K562 (cell line): ENCODE data around the gene ZNRF1. TPM values are rescaled to one million over a fixed set of nuclear protein-coding genes. Genes with fewer than 3 reads are reported as not detected.

Experiments
- ATAC-seq: fragments of 200-7000 bp; cut with Tn5 transposase; 3 replicates; pipeline ENCODE4 v1.9.1; 2020; ENCODE audit warnings: moderate library complexity
- BruUV-seq: library from RNA; stranded (reverse); fragments of 400-500 nt; replicated peaks from 2 replicates; lab custom pipeline; 2021; lab: Mats Ljungman, UMichigan
- CTCF ChIA-PET: fragments of 300-600 bp; formaldehyde crosslinking; extraction: SDS; loops from one replicate; lab custom pipeline; 2021; ENCODE audit warnings: low intra/inter-chr PET ratio; lab: Yijun Ruan, JAX
- POLR2A ChIA-PET: fragments of 300-600, 350-650 bp; sonication (Branson Sonifier 250); formaldehyde crosslinking; extraction: SDS; loops from one replicate; lab custom pipeline; 2021; ENCODE audit warnings: antibody characterized with exemption, inconsistent platforms; lab: Yijun Ruan, JAX
- DNase-seq, 4 experiments: peaks; one replicate each; pipeline versions ENCODE4 v3.0.0 to v3.0.0-alpha.2; 2011 to 2018; ENCODE audit warnings: low spot score in 3 of 4, mixed read lengths in 3 of 4; ENCODE audit errors: extremely low read depth in 1 of 4
- FAIRE-seq: peaks from 2 replicates; lab custom pipeline; 2011; peaks lifted over from hg19 to GRCh38; lab: Jason Lieb, UNC
- H2AFZ ChIP-seq: 2 replicates; pipeline ENCODE4 v1.6.0; 2011; ENCODE audit warnings: low read depth, low read length, control low read depth, inconsistent platforms
- H3K27ac ChIP-seq: fragments of 200-600 bp; 3 replicates; pipeline ENCODE4 v1.8.0; 2011; ENCODE audit warnings: low read depth, mild to moderate bottlenecking, control low read depth, inconsistent platforms, low read length, moderate library complexity, mixed read lengths; ENCODE audit errors: extremely low read depth
- H3K27me3 ChIP-seq, 2 experiments: fragments of 300-600 bp in 1 of 2; 2 replicates in 1 of 2; 3 replicates in 1 of 2; pipeline versions ENCODE4 v1.6.0 to v1.8.0; 2011; ENCODE audit warnings: inconsistent platforms in 2 of 2, low read length in 2 of 2, mild to moderate bottlenecking in 1 of 2, mixed read lengths in 1 of 2, moderate library complexity in 1 of 2; ENCODE audit not compliant: control insufficient read depth in 2 of 2, insufficient read depth in 2 of 2
- H3K36me3 ChIP-seq: fragments of 300-600 bp; 3 replicates; pipeline ENCODE4 v1.8.0; 2011; ENCODE audit warnings: mild to moderate bottlenecking, low read length, inconsistent platforms; ENCODE audit not compliant: control insufficient read depth, insufficient read depth
- H3K4me1 ChIP-seq, 2 experiments: fragments of 200-600 bp in 1 of 2; replicated peaks in 1 of 2; 2 replicates in 1 of 2; 3 replicates in 1 of 2; pipeline versions ENCODE4 v1.5.1 to v1.8.0; 2011; ENCODE audit warnings: inconsistent platforms in 2 of 2, low read length in 2 of 2, mild to moderate bottlenecking in 1 of 2, mixed read lengths in 1 of 2, moderate library complexity in 1 of 2; ENCODE audit not compliant: control insufficient read depth in 2 of 2, insufficient read depth in 2 of 2
- H3K4me2 ChIP-seq: 2 replicates; pipeline ENCODE4 v1.6.1; 2011; ENCODE audit warnings: low read length, control low read depth, inconsistent platforms, mixed read lengths; ENCODE audit not compliant: insufficient read depth
- H3K4me3 ChIP-seq: fragments of 200-600 bp; sonication (generic), shearing (Covaris generic); 2 replicates; pipeline ENCODE4 v1.5.1; 2016; ENCODE audit warnings: control low read depth, inconsistent platforms
- H3K79me2 ChIP-seq: fragments of 200-600 bp; 3 replicates; pipeline ENCODE4 v1.8.0; 2011; ENCODE audit warnings: low read length, inconsistent platforms; ENCODE audit not compliant: control insufficient read depth, insufficient read depth
- H3K9ac ChIP-seq, 2 experiments: 2 replicates each; pipeline versions ENCODE4 v1.6.0 to v1.6.1; 2011; ENCODE audit warnings: low read depth in 2 of 2, low read length in 2 of 2, control low read depth in 1 of 2, inconsistent platforms in 1 of 2, mild to moderate bottlenecking in 1 of 2, mixed read lengths in 1 of 2; ENCODE audit not compliant: insufficient read depth in 1 of 2
- H3K9me1 ChIP-seq: one replicate; pipeline ENCODE4 v1.6.0; 2011; ENCODE audit warnings: inconsistent platforms, mild to moderate bottlenecking, low read length, moderate library complexity; ENCODE audit not compliant: control insufficient read depth, insufficient read depth
- H3K9me3 ChIP-seq: replicated peaks from 2 replicates; pipeline ENCODE4 v1.5.1; 2011; ENCODE audit warnings: low read depth, low read length, inconsistent platforms; ENCODE audit not compliant: control insufficient read depth, insufficient read depth
- H4K20me1 ChIP-seq: replicated peaks from 2 replicates; pipeline ENCODE4 v1.6.1; 2011; ENCODE audit warnings: low read length, inconsistent platforms, mixed read lengths; ENCODE audit not compliant: control insufficient read depth, insufficient read depth
- E2F6 ChIP-seq, 2 experiments: IDR thresholded peaks; 2 replicates each; pipeline ENCODE4 v1.6.1; 2011; ENCODE audit warnings: borderline replicate concordance in 1 of 2, control low read depth in 1 of 2, low read depth in 1 of 2, low read length in 1 of 2, mild to moderate bottlenecking in 1 of 2, mixed read lengths in 1 of 2, moderate library complexity in 1 of 2; ENCODE audit not compliant: insufficient read depth in 1 of 2, insufficient read length in 1 of 2, poor library complexity in 1 of 2, severe bottlenecking in 1 of 2; ENCODE audit errors: extremely low read depth in 1 of 2
- FOXP4 ChIP-seq: sonication (generic); formaldehyde crosslinking; IDR thresholded peaks from 2 replicates; pipeline ENCODE4 v1.8.0; 2022; ENCODE audit warnings: mild to moderate bottlenecking, missing genetic modification reagents, borderline replicate concordance
- NELFE ChIP-seq: IDR thresholded peaks from 2 replicates; pipeline ENCODE4 v1.6.1; 2011; ENCODE audit warnings: mild to moderate bottlenecking; ENCODE audit not compliant: insufficient read depth, insufficient read length
- NR2C1 ChIP-seq, 2 experiments: fragments of 450-650 bp; IDR thresholded peaks; 2 replicates each; pipeline ENCODE4 v1.6.1; 2017; ENCODE audit warnings: mild to moderate bottlenecking in 2 of 2, antibody characterized with exemption in 1 of 2, inconsistent platforms in 1 of 2, missing compliant biosample characterization in 1 of 2, missing genetic modification characterization in 1 of 2
- PKNOX1 ChIP-seq: fragments of 450-650 bp; IDR thresholded peaks from 2 replicates; pipeline ENCODE4 v1.6.1; 2016
- SFPQ ChIP-seq: fragments of 200-400 bp; formaldehyde crosslinking; IDR thresholded peaks from 2 replicates; pipeline ENCODE4 v1.6.1; 2017; ENCODE audit warnings: mild to moderate bottlenecking, low read depth, low read length, moderate library complexity
- TAF7 ChIP-seq: fragments of 450-650 bp; IDR thresholded peaks from 2 replicates; pipeline ENCODE4 v1.6.1; 2016; ENCODE audit warnings: missing genetic modification characterization, missing compliant biosample characterization
- TCF7 ChIP-seq: sonication (generic); IDR thresholded peaks from 2 replicates; pipeline ENCODE4 v1.6.1; 2016; ENCODE audit warnings: antibody characterized with exemption, borderline replicate concordance
- ZNF165 ChIP-seq: fragments of 250-450 bp; sonication (Bioruptor Pico); IDR thresholded peaks from 2 replicates; pipeline ENCODE4 v1.4.0; 2020; ENCODE audit warnings: borderline replicate concordance
- ZNF445 ChIP-seq: fragments of 250-450 bp; sonication (Bioruptor Pico); IDR thresholded peaks from 2 replicates; pipeline ENCODE4 v1.4.0; 2020; ENCODE audit warnings: low read depth, mild to moderate bottlenecking, moderate library complexity
- ZNF512 ChIP-seq: IDR thresholded peaks from 2 replicates; pipeline ENCODE4 v1.6.1; 2016; ENCODE audit warnings: missing genetic modification characterization, missing compliant biosample characterization
- ZNF77 ChIP-seq: fragments of 250-450 bp; sonication (Bioruptor Pico); IDR thresholded peaks from 2 replicates; pipeline ENCODE4 v1.5.0; 2020
- WGBS: fragments of 100-300 bp; shearing (Covaris generic); methylation state at CpG from one replicate; pipeline ENCODE4 v1.1.6; 2016; ENCODE audit warnings: low coverage, mixed read lengths; ENCODE audit not compliant: insufficient coverage; ENCODE audit errors: missing lambda C conversion rate; 5-methylcytosine and 5-hydroxymethylcytosine counted together
- in situ Hi-C: fragments of 300-500 bp; cut with MboI; formaldehyde crosslinking; loops from 4 replicates; pipeline ENCODE4 v1.15.0; 2018; ENCODE audit warnings: inconsistent platforms, mixed read lengths
- intact Hi-C: fragments of 100-400 bp; cut with micrococcal nuclease; formaldehyde crosslinking; loops from 2 replicates; pipeline ENCODE4 v1.14.2; 2022
- polyA plus RNA-seq, 8 experiments: library from polyadenylated mRNA; depleted of rRNA in 4 of 8; stranded (reverse) in 5 of 8; unstranded in 3 of 8; fragments of >200 nt; fragmentation: Nextera tagmentation in 2 of 8; fragmentation: Illumina TruSeq in 1 of 8; extraction: Ambion mirVana in 2 of 8; extraction: Trizol in 1 of 8; gene quantifications; 2 replicates each; pipeline versions ENCODE4 v1.2.1 to v1.2.3, GENCODE V29; 2011 to 2014; ENCODE audit warnings: inconsistent platforms in 1 of 8, missing spikeins in 1 of 8
- total RNA-seq, 7 experiments: library from RNA; depleted of rRNA in 6 of 7; stranded (reverse); fragments of >200 nt in 6 of 7; fragmentation: Illumina TruSeq in 2 of 7; extraction: Trizol in 2 of 7; gene quantifications; 2 replicates each; pipeline versions ENCODE4 v1.2.1 to v1.2.3, GENCODE V29; 2011 to 2021; ENCODE audit warnings: low replicate concordance in 1 of 7

The ZNRF1 gene
- total and polyA plus RNA-seq, 9 of the 15 experiments (the other 6 are each of a cell fraction or from before 2014, with no cell fraction given) = 9.5 to 37.7 (median 20.0) TPM

GRCh38 chr16:75007443-75007842 is 8.6 kb downstream of the ZNRF1 start (continued):
- no peak for TF ChIP-seq SFPQ
- TF ChIP-seq, all 486 proteins: peak for 0

GRCh38 chr16:75010427-75010826 is 11.6 kb downstream of the ZNRF1 start:
- 89% methylated on average over 2 of the region's 3 CpGs for WGBS
- TF ChIP-seq ZNF512 (tag) = no peak
- no peak for TF ChIP-seq ZNF445
- TF ChIP-seq TCF7 = no peak
- no peak for TF ChIP-seq NR2C1 (IDR thresholded peaks at IDR 0.05)
- TF ChIP-seq NR2C1 (tag; IDR thresholded peaks at IDR 0.05) = no peak
- TF ChIP-seq E2F6 (IDR thresholded peaks at IDR 0.05; ENCODE audit: borderline replicate concordance in 1 of 2, extremely low read depth in 1 of 2, insufficient read depth in 1 of 2, insufficient read length in 1 of 2, low read depth in 1 of 2, low read length in 1 of 2, poor library complexity in 1 of 2, severe bottlenecking in 1 of 2) = no peak
- TF ChIP-seq PKNOX1 = no peak
- no peak for TF ChIP-seq ZNF77 (CRISPR knock-in tag)
- no peak for TF ChIP-seq TAF7 (tag)
- TF ChIP-seq FOXP4 (CRISPR knock-in tag) = no peak
- no peak for TF ChIP-seq NELFE
- no peak for TF ChIP-seq ZNF165 (CRISPR knock-in tag)

More at GRCh38 chr16:75010427-75010826, 11.6 kb downstream of the ZNRF1 start:
- Histone ChIP-seq H3K4me3 (no peak overlapping the region), H2AFZ (no peak overlapping the region), H3K9me1 (no peaks in the 10 kb centered on the region), H3K9ac (no peak overlapping the region), H3K79me2 (peaks cover 98% of the 10 kb centered on the region), H4K20me1 (no peaks in the 10 kb centered on the region), H3K4me2 (no peak overlapping the region), H3K9me3 (no peaks in the 10 kb centered on the region), H3K27me3 (no peaks in the 10 kb centered on the region), H3K36me3 (no peaks in the 10 kb centered on the region), H3K27ac (no peak overlapping the region), H3K4me1 (peaks cover 22 to 36% of the 10 kb centered on the region in 2 experiments)
- ChIA-PET CTCF (no interaction called here), POLR2A (interaction anchor here (0.9 to 4.5 kb wide), 6 partner anchors 8 to 58 kb away, joined by 3 to 32 read pairs (median 6); partner anchors contain the start of gene WDR59)
- ATAC-seq (no peak), FAIRE-seq (no peak), DNase-seq (no peak)
- no TSS peak for BruUV-seq
- intact Hi-C loops (no loop called here), in situ Hi-C loops (no loop called here)
